K562 (cell line): ENCODE measurements around the gene LLGL2. TPM values are rescaled to one million over a fixed set of nuclear protein-coding genes. Genes with fewer than 3 reads are reported as not detected.

Experiments
- ZBTB40 ChIP-seq, 2 experiments: fragments of 450-650 bp in 1 of 2; sonication (generic) in 1 of 2; formaldehyde crosslinking in 1 of 2; IDR thresholded peaks; 2 replicates each; pipeline versions ENCODE4 v1.7.1 to v1.9.0; 2016 to 2022; ENCODE audit warnings: inconsistent platforms in 1 of 2, mild to moderate bottlenecking in 1 of 2, missing genetic modification reagents in 1 of 2
- polyA plus RNA-seq, 8 experiments: library from polyadenylated mRNA; depleted of rRNA in 4 of 8; stranded (reverse) in 5 of 8; unstranded in 3 of 8; fragments of >200 nt; fragmentation: Nextera tagmentation in 2 of 8; fragmentation: Illumina TruSeq in 1 of 8; extraction: Ambion mirVana in 2 of 8; extraction: Trizol in 1 of 8; gene quantifications; 2 replicates each; pipeline versions ENCODE4 v1.2.1 to v1.2.3, GENCODE V29; 2011 to 2014; ENCODE audit warnings: inconsistent platforms in 1 of 8, missing spikeins in 1 of 8
- total RNA-seq, 7 experiments: library from RNA; depleted of rRNA in 6 of 7; stranded (reverse); fragments of >200 nt in 6 of 7; fragmentation: Illumina TruSeq in 2 of 7; extraction: Trizol in 2 of 7; gene quantifications; 2 replicates each; pipeline versions ENCODE4 v1.2.1 to v1.2.3, GENCODE V29; 2011 to 2021; ENCODE audit warnings: low replicate concordance in 1 of 7

Gene LLGL2
- total and polyA plus RNA-seq, 9 of the 15 experiments (the other 6 are each of a cell fraction or from before 2014, with no cell fraction given), result 0.32 to 24.4 (median 10.2) TPM

- TF ChIP-seq ZBTB40 (IDR thresholded peaks at IDR 0.05) (no peak), ZBTB40 (CRISPR knock-in tag; IDR thresholded peaks at IDR 0.05) (no peak)
These were observed 69.2 kb downstream of the LLGL2 start (continued) for GRCh38 chr17:75594499-75595283.
